HEK293 (cell line): ENCODE measurements around the gene UBAP2L.

Experiments
- BCL11B ChIP-seq: fragments of 450-650 bp; formaldehyde crosslinking; IDR thresholded peaks from 2 replicates; pipeline ENCODE4 v1.5.1; 2016; ENCODE audit warnings: low read depth, missing biosample characterization, missing genetic modification characterization
- ELK4 ChIP-seq: IDR thresholded peaks from 2 replicates; pipeline ENCODE4 v1.6.1; 2011; ENCODE audit warnings: mild to moderate bottlenecking, low read depth, low read length, borderline replicate concordance
- GFI1B ChIP-seq: fragments of 450-650 bp; formaldehyde crosslinking; IDR thresholded peaks from 2 replicates; pipeline ENCODE4 v1.5.1; 2016; ENCODE audit warnings: missing biosample characterization, missing genetic modification characterization
- INSM2 ChIP-seq: fragments of 450-650 bp; formaldehyde crosslinking; IDR thresholded peaks from 2 replicates; pipeline ENCODE4 v1.5.1; 2016; ENCODE audit warnings: missing biosample characterization, missing genetic modification characterization
- OSR2 ChIP-seq: fragments of 450-650 bp; formaldehyde crosslinking; IDR thresholded peaks from 2 replicates; pipeline ENCODE4 v1.5.1; 2016; ENCODE audit warnings: missing biosample characterization, missing genetic modification characterization
- RBAK ChIP-seq: fragments of 450-650 bp; formaldehyde crosslinking; IDR thresholded peaks from 2 replicates; pipeline ENCODE4 v1.5.1; 2016; ENCODE audit warnings: missing biosample characterization, missing genetic modification characterization
- ZBTB7A ChIP-seq: fragments of 450-650 bp; formaldehyde crosslinking; IDR thresholded peaks from 2 replicates; pipeline ENCODE4 v1.5.1; 2016; ENCODE audit warnings: low read depth, missing biosample characterization, missing genetic modification characterization
- ZNF16 ChIP-seq: fragments of 450-650 bp; formaldehyde crosslinking; IDR thresholded peaks from 2 replicates; pipeline ENCODE4 v1.5.1; 2016; ENCODE audit warnings: low read depth, missing biosample characterization, missing genetic modification characterization
- ZNF169 ChIP-seq: fragments of 450-650 bp; formaldehyde crosslinking; IDR thresholded peaks from 2 replicates; pipeline ENCODE4 v1.5.1; 2016; ENCODE audit warnings: missing biosample characterization, missing genetic modification characterization
- ZNF223 ChIP-seq: fragments of 450-650 bp; formaldehyde crosslinking; IDR thresholded peaks from 2 replicates; pipeline ENCODE4 v1.5.1; 2016; ENCODE audit warnings: missing biosample characterization, missing genetic modification characterization
- ZNF391 ChIP-seq: fragments of 450-650 bp; formaldehyde crosslinking; IDR thresholded peaks from 2 replicates; pipeline ENCODE4 v1.5.1; 2016; ENCODE audit warnings: low read depth, missing biosample characterization, missing genetic modification characterization, borderline replicate concordance
- ZNF394 ChIP-seq: fragments of 450-650 bp; formaldehyde crosslinking; IDR thresholded peaks from 2 replicates; pipeline ENCODE4 v1.5.1; 2016; ENCODE audit warnings: missing biosample characterization, missing genetic modification characterization, mild to moderate bottlenecking, moderate library complexity, borderline replicate concordance
- ZNF544 ChIP-seq: fragments of 450-650 bp; formaldehyde crosslinking; IDR thresholded peaks from 2 replicates; pipeline ENCODE4 v1.5.0; 2017; ENCODE audit warnings: missing biosample characterization, missing genetic modification characterization
- ZNF548 ChIP-seq: fragments of 450-650 bp; formaldehyde crosslinking; IDR thresholded peaks from 2 replicates; pipeline ENCODE4 v1.5.1; 2016; ENCODE audit warnings: missing biosample characterization, missing genetic modification characterization
- TF ChIP-seq, protein P1 (sequence below): fragments of 450-650 bp; formaldehyde crosslinking; conservative IDR thresholded peaks from 2 replicates; pipeline ENCODE4 v1.5.1; 2016; ENCODE audit warnings: low read depth, missing biosample characterization, missing genetic modification characterization
- TF ChIP-seq, protein P2 (sequence below): fragments of 450-650 bp; formaldehyde crosslinking; IDR thresholded peaks from 2 replicates; pipeline ENCODE4 v1.5.1; 2016; ENCODE audit warnings: missing biosample characterization, missing genetic modification characterization, low read depth
- TF ChIP-seq, protein P3 (sequence below): fragments of 450-650 bp; formaldehyde crosslinking; conservative IDR thresholded peaks from 2 replicates; pipeline ENCODE4 v1.5.1; 2016; ENCODE audit warnings: low read depth, missing biosample characterization, missing genetic modification characterization
- TF ChIP-seq, protein P4 (sequence below): fragments of 450-650 bp; formaldehyde crosslinking; IDR thresholded peaks from 2 replicates; pipeline ENCODE4 v1.5.1; 2016; ENCODE audit warnings: missing biosample characterization, missing genetic modification characterization

UBAP2L gene

DNA sequence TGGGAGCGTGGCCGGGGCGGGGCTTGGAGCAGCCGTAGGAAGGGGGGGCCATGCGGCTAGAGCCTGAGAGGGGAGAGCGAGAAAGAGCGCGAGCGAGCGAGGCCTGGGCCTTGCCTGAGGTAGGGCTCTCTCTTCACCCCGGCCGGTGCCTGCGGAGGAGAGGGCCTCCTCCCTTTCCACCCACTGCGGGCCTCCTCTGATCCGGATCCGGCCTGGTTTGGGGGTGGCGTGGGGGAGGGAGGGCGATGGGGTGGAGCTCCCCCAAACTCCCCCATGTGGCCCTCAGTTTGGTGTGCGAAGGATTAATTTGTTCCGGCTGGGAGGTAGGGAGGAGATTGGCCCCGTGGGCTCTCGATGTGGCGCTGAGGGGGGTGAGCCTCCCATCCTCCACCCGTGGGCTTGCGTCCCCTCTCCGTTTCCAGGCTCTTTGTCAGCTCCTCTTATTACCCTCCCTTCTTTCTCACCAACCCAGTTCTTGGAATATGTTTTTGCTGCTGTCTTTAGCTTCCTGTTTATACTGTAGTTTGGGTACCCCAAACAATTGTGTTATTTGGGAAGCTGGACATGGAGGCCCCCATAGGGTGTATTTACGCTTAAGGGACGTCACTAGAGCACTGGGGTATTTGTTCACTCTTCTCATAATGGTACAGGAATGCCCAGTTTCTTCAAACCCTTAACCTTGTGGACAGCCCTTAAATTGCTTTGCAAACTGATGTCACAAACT, 685 bp downstream of the UBAP2L start (continued):
- TF ChIP-seq GFI1B (tag by site-specific recombination) (no peak), ZNF223 (tag by site-specific recombination) (no peak), OSR2 (tag by site-specific recombination) (no peak), ZNF548 (tag by site-specific recombination) (no peak), INSM2 (tag by site-specific recombination) (no peak), ELK4 (no peak), ZNF391 (tag by site-specific recombination) (no peak), ZBTB7A (no peak), ZNF394 (tag by site-specific recombination) (no peak; the same call in 1 of the 2 replicates), ZNF544 (tag by site-specific recombination) (no peak), ZNF16 (tag by site-specific recombination) (no peak), BCL11B (no peak), ZNF169 (tag by site-specific recombination) (no peak), RBAK (tag by site-specific recombination) (no peak)
- TF ChIP-seq, protein P1, sequence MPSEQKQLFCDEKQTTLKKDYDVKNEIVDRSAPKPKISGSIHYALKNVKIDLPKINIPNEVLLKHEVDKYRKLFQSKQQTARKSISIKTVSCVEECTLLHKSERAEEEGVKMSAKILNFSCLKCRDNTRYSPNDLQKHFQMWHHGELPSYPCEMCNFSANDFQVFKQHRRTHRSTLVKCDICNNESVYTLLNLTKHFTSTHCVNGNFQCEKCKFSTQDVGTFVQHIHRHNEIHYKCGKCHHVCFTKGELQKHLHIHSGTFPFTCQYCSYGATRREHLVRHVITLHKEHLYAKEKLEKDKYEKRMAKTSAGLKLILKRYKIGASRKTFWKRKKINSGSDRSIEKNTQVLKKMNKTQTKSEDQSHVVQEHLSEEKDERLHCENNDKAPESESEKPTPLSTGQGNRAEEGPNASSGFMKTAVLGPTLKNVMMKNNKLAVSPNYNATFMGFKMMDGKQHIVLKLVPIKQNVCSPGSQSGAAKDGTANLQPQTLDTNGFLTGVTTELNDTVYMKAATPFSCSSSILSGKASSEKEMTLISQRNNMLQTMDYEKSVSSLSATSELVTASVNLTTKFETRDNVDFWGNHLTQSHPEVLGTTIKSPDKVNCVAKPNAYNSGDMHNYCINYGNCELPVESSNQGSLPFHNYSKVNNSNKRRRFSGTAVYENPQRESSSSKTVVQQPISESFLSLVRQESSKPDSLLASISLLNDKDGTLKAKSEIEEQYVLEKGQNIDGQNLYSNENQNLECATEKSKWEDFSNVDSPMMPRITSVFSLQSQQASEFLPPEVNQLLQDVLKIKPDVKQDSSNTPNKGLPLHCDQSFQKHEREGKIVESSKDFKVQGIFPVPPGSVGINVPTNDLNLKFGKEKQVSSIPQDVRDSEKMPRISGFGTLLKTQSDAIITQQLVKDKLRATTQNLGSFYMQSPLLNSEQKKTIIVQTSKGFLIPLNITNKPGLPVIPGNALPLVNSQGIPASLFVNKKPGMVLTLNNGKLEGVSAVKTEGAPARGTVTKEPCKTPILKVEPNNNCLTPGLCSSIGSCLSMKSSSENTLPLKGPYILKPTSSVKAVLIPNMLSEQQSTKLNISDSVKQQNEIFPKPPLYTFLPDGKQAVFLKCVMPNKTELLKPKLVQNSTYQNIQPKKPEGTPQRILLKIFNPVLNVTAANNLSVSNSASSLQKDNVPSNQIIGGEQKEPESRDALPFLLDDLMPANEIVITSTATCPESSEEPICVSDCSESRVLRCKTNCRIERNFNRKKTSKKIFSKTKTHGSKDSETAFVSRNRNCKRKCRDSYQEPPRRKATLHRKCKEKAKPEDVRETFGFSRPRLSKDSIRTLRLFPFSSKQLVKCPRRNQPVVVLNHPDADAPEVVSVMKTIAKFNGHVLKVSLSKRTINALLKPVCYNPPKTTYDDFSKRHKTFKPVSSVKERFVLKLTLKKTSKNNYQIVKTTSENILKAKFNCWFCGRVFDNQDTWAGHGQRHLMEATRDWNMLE (tag by site-specific recombination) = no peak
- TF ChIP-seq, protein P2, sequence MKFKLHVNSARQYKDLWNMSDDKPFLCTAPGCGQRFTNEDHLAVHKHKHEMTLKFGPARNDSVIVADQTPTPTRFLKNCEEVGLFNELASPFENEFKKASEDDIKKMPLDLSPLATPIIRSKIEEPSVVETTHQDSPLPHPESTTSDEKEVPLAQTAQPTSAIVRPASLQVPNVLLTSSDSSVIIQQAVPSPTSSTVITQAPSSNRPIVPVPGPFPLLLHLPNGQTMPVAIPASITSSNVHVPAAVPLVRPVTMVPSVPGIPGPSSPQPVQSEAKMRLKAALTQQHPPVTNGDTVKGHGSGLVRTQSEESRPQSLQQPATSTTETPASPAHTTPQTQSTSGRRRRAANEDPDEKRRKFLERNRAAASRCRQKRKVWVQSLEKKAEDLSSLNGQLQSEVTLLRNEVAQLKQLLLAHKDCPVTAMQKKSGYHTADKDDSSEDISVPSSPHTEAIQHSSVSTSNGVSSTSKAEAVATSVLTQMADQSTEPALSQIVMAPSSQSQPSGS (tag by site-specific recombination) = no peak
- TF ChIP-seq, protein P3, sequence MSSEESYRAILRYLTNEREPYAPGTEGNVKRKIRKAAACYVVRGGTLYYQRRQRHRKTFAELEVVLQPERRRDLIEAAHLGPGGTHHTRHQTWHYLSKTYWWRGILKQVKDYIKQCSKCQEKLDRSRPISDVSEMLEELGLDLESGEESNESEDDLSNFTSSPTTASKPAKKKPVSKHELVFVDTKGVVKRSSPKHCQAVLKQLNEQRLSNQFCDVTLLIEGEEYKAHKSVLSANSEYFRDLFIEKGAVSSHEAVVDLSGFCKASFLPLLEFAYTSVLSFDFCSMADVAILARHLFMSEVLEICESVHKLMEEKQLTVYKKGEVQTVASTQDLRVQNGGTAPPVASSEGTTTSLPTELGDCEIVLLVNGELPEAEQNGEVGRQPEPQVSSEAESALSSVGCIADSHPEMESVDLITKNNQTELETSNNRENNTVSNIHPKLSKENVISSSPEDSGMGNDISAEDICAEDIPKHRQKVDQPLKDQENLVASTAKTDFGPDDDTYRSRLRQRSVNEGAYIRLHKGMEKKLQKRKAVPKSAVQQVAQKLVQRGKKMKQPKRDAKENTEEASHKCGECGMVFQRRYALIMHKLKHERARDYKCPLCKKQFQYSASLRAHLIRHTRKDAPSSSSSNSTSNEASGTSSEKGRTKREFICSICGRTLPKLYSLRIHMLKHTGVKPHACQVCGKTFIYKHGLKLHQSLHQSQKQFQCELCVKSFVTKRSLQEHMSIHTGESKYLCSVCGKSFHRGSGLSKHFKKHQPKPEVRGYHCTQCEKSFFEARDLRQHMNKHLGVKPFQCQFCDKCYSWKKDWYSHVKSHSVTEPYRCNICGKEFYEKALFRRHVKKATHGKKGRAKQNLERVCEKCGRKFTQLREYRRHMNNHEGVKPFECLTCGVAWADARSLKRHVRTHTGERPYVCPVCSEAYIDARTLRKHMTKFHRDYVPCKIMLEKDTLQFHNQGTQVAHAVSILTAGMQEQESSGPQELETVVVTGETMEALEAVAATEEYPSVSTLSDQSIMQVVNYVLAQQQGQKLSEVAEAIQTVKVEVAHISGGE (tag by site-specific recombination) = peak; percentile 28; the same call in 1 of the 2 replicates
- TF ChIP-seq, protein P4, sequence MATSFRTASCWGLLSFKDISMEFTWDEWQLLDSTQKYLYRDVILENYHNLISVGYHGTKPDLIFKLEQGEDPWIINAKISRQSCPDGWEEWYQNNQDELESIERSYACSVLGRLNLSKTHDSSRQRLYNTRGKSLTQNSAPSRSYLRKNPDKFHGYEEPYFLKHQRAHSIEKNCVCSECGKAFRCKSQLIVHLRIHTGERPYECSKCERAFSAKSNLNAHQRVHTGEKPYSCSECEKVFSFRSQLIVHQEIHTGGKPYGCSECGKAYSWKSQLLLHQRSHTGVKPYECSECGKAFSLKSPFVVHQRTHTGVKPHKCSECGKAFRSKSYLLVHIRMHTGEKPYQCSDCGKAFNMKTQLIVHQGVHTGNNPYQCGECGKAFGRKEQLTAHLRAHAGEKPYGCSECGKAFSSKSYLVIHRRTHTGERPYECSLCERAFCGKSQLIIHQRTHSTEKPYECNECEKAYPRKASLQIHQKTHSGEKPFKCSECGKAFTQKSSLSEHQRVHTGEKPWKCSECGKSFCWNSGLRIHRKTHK (tag by site-specific recombination) = no peak
